Measurements from ENCODE around the gene MYL3. TPM values are rescaled to one million over a fixed set of nuclear protein-coding genes. Genes with fewer than 3 reads are reported as not detected.

The MYL3 gene
- polyA plus RNA-seq, 2 of the 4 experiments (the other 2 are of a cell fraction) = 0.25 TPM; not detected in 1

GRCh38 chr3:46894256-46894655 is 31.0 kb upstream of the MYL3 start:
- Histone ChIP-seq H3K4me2 (no peak overlapping the region), H3K9me3 (no peaks in the 10 kb centered on the region), H3K4me3 (no peak overlapping the region), H3K4me1 (peaks cover 9% of the 10 kb centered on the region; the same call in 1 of the 3 replicates), H3K27ac (no peak overlapping the region)
- no peak for TF ChIP-seq RNF2 (IDR thresholded peaks at IDR 0.05; ENCODE audit: borderline replicate concordance, low read depth)
- no peak for TF ChIP-seq EHMT2 (IDR thresholded peaks at IDR 0.05; ENCODE audit: low read depth)
- TF ChIP-seq CTCF (IDR thresholded peaks at IDR 0.05) = no peak
- no peak for TF ChIP-seq CBX2 (IDR thresholded peaks at IDR 0.05; ENCODE audit: borderline replicate concordance, low read depth)
- no peak for TF ChIP-seq NPAS2 (CRISPR knock-in tag; IDR thresholded peaks at IDR 0.05; ENCODE audit: borderline replicate concordance)
- TF ChIP-seq SREBF2 (IDR thresholded peaks at IDR 0.05) = no peak
- TF ChIP-seq MAX (IDR thresholded peaks at IDR 0.05) = no peak
- no peak for TF ChIP-seq CEBPB (IDR thresholded peaks at IDR 0.05)
- no peak for TF ChIP-seq TFCP2L1 (CRISPR knock-in tag; IDR thresholded peaks at IDR 0.05)
- no peak for TF ChIP-seq ZNF302 (CRISPR knock-in tag; IDR thresholded peaks at IDR 0.05)
- no peak for TF ChIP-seq HOXB5 (CRISPR knock-in tag; IDR thresholded peaks at IDR 0.05)
- no peak for TF ChIP-seq RCOR1 (IDR thresholded peaks at IDR 0.05; ENCODE audit: low read depth, low read length)
- no peak for TF ChIP-seq ZFP36 (IDR thresholded peaks at IDR 0.05; ENCODE audit: borderline replicate concordance, partially characterized antibody)
- TF ChIP-seq JUNB (IDR thresholded peaks at IDR 0.05) = no peak
- TF ChIP-seq REST (IDR thresholded peaks at IDR 0.05) = no peak
- no peak for TF ChIP-seq KDM5A (IDR thresholded peaks at IDR 0.05)
- TF ChIP-seq MAFK (IDR thresholded peaks at IDR 0.05; ENCODE audit: partially characterized antibody) = no peak
- ATAC-seq (no peak), DNase-seq (ENCODE audit: low read depth in 1 of 2, low spot score in 1 of 2) (no peak), FAIRE-seq (no peak)
- POLR2A ChIA-PET = interaction anchor here (0.7 kb wide), 2 partner anchors 26 to 188 kb away, joined by 5 to 10 read pairs; no protein-coding TSS in a partner anchor
- CTCF ChIA-PET = interaction anchor here (0.9 to 5.3 kb wide), 15 partner anchors 9 to 382 kb away, joined by 3 to 46 read pairs (median 8); partner anchors contain the start of genes MYL3 and TMIE
- 82% methylated on average over 5 of the region's 6 CpGs for WGBS (ENCODE audit: missing lambda C conversion rate)

GRCh38 chr3:46893763-46894162 is 30.5 kb upstream of the MYL3 start:
- WGBS (ENCODE audit: missing lambda C conversion rate) = 92% methylated on average over 5 of the region's 9 CpGs
- H3K9me3 ChIP-seq = no peaks in the 10 kb centered on the region
- ATAC-seq (no peak), DNase-seq (ENCODE audit: low read depth in 1 of 2, low spot score in 1 of 2) (no peak), FAIRE-seq (no peak)
- no peak overlapping the region for H3K4me3 ChIP-seq
- H3K27ac ChIP-seq = no peak overlapping the region
- ChIA-PET CTCF (interaction anchor here (1.4 to 5.3 kb wide), 3 partner anchors 27 to 186 kb away, joined by 3 to 46 read pairs (median 27); partner anchors contain the start of gene MYL3), POLR2A (interaction anchor here (0.6 kb wide), 1 partner anchor 83 kb away, joined by 5 read pairs; no protein-coding TSS in a partner anchor)
- peaks cover 9% of the 10 kb centered on the region; the same call in 1 of the 3 replicates for H3K4me1 ChIP-seq
- no peak for TF ChIP-seq ZNF302 (CRISPR knock-in tag; IDR thresholded peaks at IDR 0.05)
- TF ChIP-seq ELK1 (IDR thresholded peaks at IDR 0.05; ENCODE audit: low read depth, low read length) = no peak
- no peak for TF ChIP-seq SMC3 (IDR thresholded peaks at IDR 0.05)
- no peak overlapping the region for H3K4me2 ChIP-seq

Data from A549 (cell line).